HG02642 (cell line): ENCODE measurements around the gene RNASE11.
"Not testable (repeated sequence)": the region's sequence is repeated elsewhere in the genome, so short reads cannot be mapped to it uniquely, and the experiment has no call there.

ENCODE experiments used
- ATAC-seq: cut with Tn5 transposase; IDR thresholded peaks from one replicate; pipeline ENCODE4 v1.9.1; 2021; ENCODE audit warnings: mild to moderate bottlenecking; ENCODE audit not compliant: unreplicated experiment, poor library complexity

The RNASE11 gene

GRCh38 chr14:20583142-20583541 is 4.7 kb downstream of the RNASE11 start:
- no peak for ATAC-seq

- ATAC-seq = no peak
These were observed 7.6 kb downstream of the RNASE11 start for GRCh38 chr14:20580242-20580641.

- ATAC-seq = no peak
These were observed 8.9 kb downstream of the RNASE11 start for GRCh38 chr14:20578784-20579502.

GRCh38 chr14:20578325-20578724 is 9.5 kb downstream of the RNASE11 start:
- no peak for ATAC-seq

- not testable (repeated sequence) for ATAC-seq
These were observed 15.3 kb downstream of the RNASE11 start for GRCh38 chr14:20572382-20572990.

GRCh38 chr14:20570720-20571119 is 17.1 kb downstream of the RNASE11 start:
- ATAC-seq = not testable (repeated sequence)

- not testable (repeated sequence) for ATAC-seq
These were observed 17.9 kb downstream of the RNASE11 start for GRCh38 chr14:20569865-20570264.

- no peak for ATAC-seq
These were observed 18.7 kb downstream of the RNASE11 start for GRCh38 chr14:20569066-20569465.

GRCh38 chr14:20568393-20568792 is 19.4 kb downstream of the RNASE11 start:
- ATAC-seq = no peak

GRCh38 chr14:20567199-20567598 is 20.6 kb downstream of the RNASE11 start:
- not testable (repeated sequence) for ATAC-seq

GRCh38 chr14:20564501-20564997 is 23.3 kb downstream of the RNASE11 start:
- ATAC-seq = no peak

- no peak for ATAC-seq
These were observed 23.8 kb downstream of the RNASE11 start for GRCh38 chr14:20563971-20564370.

GRCh38 chr14:20560961-20561360 is 26.8 kb downstream of the RNASE11 start, which contains the start of gene RNASE9:
TSS of gene RNASE9 (minus strand) at chr14:20561047.
- no peak for ATAC-seq

- ATAC-seq = no peak
These were observed 28.3 kb downstream of the RNASE11 start for GRCh38 chr14:20559461-20559904.

- no peak for ATAC-seq
These were observed 30.6 kb downstream of the RNASE11 start for GRCh38 chr14:20557212-20557542.

- ATAC-seq = no peak
These were observed 31.1 kb downstream of the RNASE11 start for GRCh38 chr14:20556500-20557211.

- ATAC-seq = no peak
These were observed 32.0 kb downstream of the RNASE11 start for GRCh38 chr14:20555845-20556244.

- ATAC-seq = no peak
These were observed 34.8 kb downstream of the RNASE11 start for GRCh38 chr14:20553024-20553423.

- no peak for ATAC-seq
These were observed 36.2 kb downstream of the RNASE11 start for GRCh38 chr14:20551606-20552005.

GRCh38 chr14:20550926-20551325 is 36.9 kb downstream of the RNASE11 start:
- no peak for ATAC-seq
